Measurements from ENCODE around the gene GPC6. TPM values are rescaled to one million over a fixed set of nuclear protein-coding genes. Genes with fewer than 3 reads are reported as not detected.

Gene GPC6
- total RNA-seq, 1 experiment from 2014 or later, result 0.22 TPM

- ChIA-PET RAD21 (ENCODE audit: low non-redundant PET in 1 of 2, low total read pairs in 2 of 2, uncharacterized antibody in 2 of 2, unreplicated experiment in 2 of 2) (no interaction called here), POLR2A (no interaction called here), CTCF (no interaction called here)
- Histone ChIP-seq H4K20me1 (ENCODE audit: insufficient read depth) (no peaks in the 10 kb centered on the region), H3K79me2 (ENCODE audit: insufficient read depth, low read length) (no peaks in the 10 kb centered on the region), H3K9me3 (ENCODE audit: control insufficient read depth in 1 of 2, insufficient read depth in 1 of 2, low read depth in 1 of 2, low read length in 2 of 2) (peaks cover 10 to 29% of the 10 kb centered on the region in 2 experiments; a peak in 2 of 4 replicates), H3K4me2 (ENCODE audit: low read length) (no peak overlapping the region), H3K9me2 (ENCODE audit: insufficient read depth) (no peaks in the 10 kb centered on the region), H2AFZ (ENCODE audit: low read depth, low read length, poor library complexity, severe bottlenecking) (no peak overlapping the region), H3K36me3 (ENCODE audit: control insufficient read depth in 1 of 2, insufficient read depth in 2 of 2, low read length in 2 of 2) (no peaks in the 10 kb centered on the region), H3K27me3 (ENCODE audit: insufficient read depth, low read length) (no peaks in the 10 kb centered on the region), H3K4me1 (ENCODE audit: control insufficient read depth in 1 of 2, insufficient read depth in 2 of 2, low read length in 2 of 2) (no peaks in the 10 kb centered on the region), H3K27ac (ENCODE audit: low read depth, low read length) (no peak overlapping the region), H3K4me3 (replicated peaks in 1 of 2; ENCODE audit: low read depth in 1 of 2, low read length in 2 of 2) (no peak overlapping the region), H3K9ac (ENCODE audit: low read length) (no peak overlapping the region)
- ATAC-seq (no peak), DNase-seq (ENCODE audit: low read depth, low spot score) (no peak)
- TF ChIP-seq SP1 (IDR thresholded peaks at IDR 0.05; ENCODE audit: low read depth), result no peak
- intact Hi-C loops (cut with micrococcal nuclease), result no loop called here
- BruUV-seq (replicated peaks), result no TSS peak
Observed at GRCh38 chr13:94006296-94006695, 779.7 kb downstream of the GPC6 start.

GRCh38 chr13:94007072-94007471 is 780.5 kb downstream of the GPC6 start:
- H3K4me1 ChIP-seq (ENCODE audit: control insufficient read depth in 1 of 2, insufficient read depth in 2 of 2, low read length in 2 of 2), result no peaks in the 10 kb centered on the region
- H3K9ac ChIP-seq (ENCODE audit: low read length), result no peak overlapping the region
- no peak overlapping the region for H3K27ac ChIP-seq (ENCODE audit: low read depth, low read length)
- TF ChIP-seq ELF1 (IDR thresholded peaks at IDR 0.05; ENCODE audit: borderline replicate concordance, low read depth), result no peak
- no peak for TF ChIP-seq CEBPB (IDR thresholded peaks at IDR 0.05; ENCODE audit: low read depth)
- no peak for TF ChIP-seq ATF3 (IDR thresholded peaks at IDR 0.05)
- no peak for TF ChIP-seq YY1 (IDR thresholded peaks at IDR 0.05; ENCODE audit: extremely low read depth, insufficient replicate concordance, low read depth, low read length)
- no peak for TF ChIP-seq CBX3 (IDR thresholded peaks at IDR 0.05; ENCODE audit: low read depth)
- no peak for TF ChIP-seq EZH2phosphoT487 (IDR thresholded peaks at IDR 0.05; ENCODE audit: borderline replicate concordance)
- TF ChIP-seq SIN3A (IDR thresholded peaks at IDR 0.05; ENCODE audit: low read depth), result no peak
- TF ChIP-seq MAX (IDR thresholded peaks at IDR 0.05), result no peak
- TF ChIP-seq JUND (IDR thresholded peaks at IDR 0.05), result no peak
- TF ChIP-seq SP1 (IDR thresholded peaks at IDR 0.05; ENCODE audit: low read depth), result no peak
- TF ChIP-seq FOSL1 (IDR thresholded peaks at IDR 0.05; ENCODE audit: low read depth), result no peak
- DNase-seq (ENCODE audit: low read depth, low spot score) (no peak), ATAC-seq (no peak)
- no peaks in the 10 kb centered on the region for H3K27me3 ChIP-seq (ENCODE audit: insufficient read depth, low read length)
- no peak overlapping the region for H3K4me3 ChIP-seq (replicated peaks in 1 of 2; ENCODE audit: low read depth in 1 of 2, low read length in 2 of 2)
- CTCF ChIA-PET, result no interaction called here
- POLR2A ChIA-PET, result no interaction called here
- intact Hi-C loops (cut with micrococcal nuclease), result no loop called here
- H2AFZ ChIP-seq (ENCODE audit: low read depth, low read length, poor library complexity, severe bottlenecking), result no peak overlapping the region
- H3K4me2 ChIP-seq (ENCODE audit: low read length), result no peak overlapping the region
- peaks cover 10 to 29% of the 10 kb centered on the region in 2 experiments; a peak in 2 of 4 replicates for H3K9me3 ChIP-seq (ENCODE audit: control insufficient read depth in 1 of 2, insufficient read depth in 1 of 2, low read depth in 1 of 2, low read length in 2 of 2)
- no peaks in the 10 kb centered on the region for H3K9me2 ChIP-seq (ENCODE audit: insufficient read depth)
- H4K20me1 ChIP-seq (ENCODE audit: insufficient read depth), result no peaks in the 10 kb centered on the region
- no TSS peak for BruUV-seq (replicated peaks)
- H3K36me3 ChIP-seq (ENCODE audit: control insufficient read depth in 1 of 2, insufficient read depth in 2 of 2, low read length in 2 of 2), result no peaks in the 10 kb centered on the region
- no peaks in the 10 kb centered on the region for H3K79me2 ChIP-seq (ENCODE audit: insufficient read depth, low read length)
- RAD21 ChIA-PET (ENCODE audit: low non-redundant PET in 1 of 2, low total read pairs in 2 of 2, uncharacterized antibody in 2 of 2, unreplicated experiment in 2 of 2), result no interaction called here
